GM12864 (cell line): ENCODE results near the gene NAV3.

Experiments used
- DNase-seq: peaks from one replicate; pipeline ENCODE4 v3.0.0-alpha.2; 2011; ENCODE audit warnings: low read depth
- H3K4me3 ChIP-seq: 2 replicates; pipeline ENCODE4 v1.5.1; 2011; ENCODE audit warnings: mild to moderate bottlenecking, low read depth, low read length, control low read depth
- CTCF ChIP-seq: IDR thresholded peaks from 2 replicates; pipeline ENCODE4 v1.5.1; 2011; ENCODE audit warnings: low read depth, mild to moderate bottlenecking, moderate library complexity, low read length, control low read depth, inconsistent platforms; ENCODE audit errors: missing control alignments

Gene NAV3

GRCh38 chr12:78118036-78118435 is 287.3 kb downstream of the NAV3 start:
- DNase-seq, result no peak
- no peak for TF ChIP-seq CTCF
- no peak overlapping the region for H3K4me3 ChIP-seq

- no peak for TF ChIP-seq CTCF
- no peak overlapping the region for H3K4me3 ChIP-seq
- DNase-seq, result no peak
These were observed 287.8 kb downstream of the NAV3 start for GRCh38 chr12:78118486-78118885.

- H3K4me3 ChIP-seq, result no peak overlapping the region
- no peak for DNase-seq
- TF ChIP-seq CTCF, result no peak
These were observed 288.7 kb downstream of the NAV3 start for GRCh38 chr12:78119351-78119918.

GRCh38 chr12:78120306-78120705 is 289.6 kb downstream of the NAV3 start:
- DNase-seq, result no peak
- no peak for TF ChIP-seq CTCF
- H3K4me3 ChIP-seq, result no peak overlapping the region

- DNase-seq, result no peak
- TF ChIP-seq CTCF, result no peak
- H3K4me3 ChIP-seq, result no peak overlapping the region
These were observed 290.3 kb downstream of the NAV3 start for GRCh38 chr12:78120866-78121560.

- DNase-seq, result no peak
- TF ChIP-seq CTCF, result no peak
- H3K4me3 ChIP-seq, result no peak overlapping the region
These were observed 291.4 kb downstream of the NAV3 start for GRCh38 chr12:78121969-78122610.
